Retinal pigment epithelial cell (primary cell): Measurements from ENCODE around the gene GRK4.
"Not testable (repeated sequence)": the region's sequence is repeated elsewhere in the genome, so short reads cannot be mapped to it uniquely, and the experiment has no call there.

ENCODE experiments used
- DNase-seq: peaks from one replicate; pipeline ENCODE4 v3.0.0-alpha.2; 2010; ENCODE audit warnings: low read depth
- H3K4me3 ChIP-seq: 2 replicates; pipeline ENCODE4 v1.5.1; 2011; ENCODE audit warnings: mild to moderate bottlenecking, low read length, control low read depth, moderate library complexity
- CTCF ChIP-seq: conservative IDR thresholded peaks from 2 replicates; pipeline ENCODE4 v1.5.1; 2011; ENCODE audit warnings: low read depth, low read length, control low read depth, inconsistent platforms

The GRK4 gene

GRCh38 chr4:2963175-2963965 lies at the start of gene GRK4, which contains the start of gene NOP14:
Gene GRK4, plus strand, starts transcription at chr4:2963571. Its CDS starts 500 bp downstream, at chr4:2964071.
Gene NOP14, minus strand, starts transcription at chr4:2963406. Its CDS starts 87 bp downstream, at chr4:2963319.
- TF ChIP-seq CTCF, result peak; percentile 25
- peak within 1 kb of the TSS; percentile 86 for H3K4me3 ChIP-seq
- DNase-seq, result peak; percentile 93

- H3K4me3 ChIP-seq, result no peak overlapping the region
- TF ChIP-seq CTCF, result no peak
- DNase-seq, result no peak
These were observed 48.9 kb upstream of the GRK4 start for GRCh38 chr4:2914256-2915126.

GRCh38 chr4:2915789-2916188 lies 47.6 kb upstream of the GRK4 start:
- DNase-seq, result no peak
- H3K4me3 ChIP-seq, result no peak overlapping the region
- no peak for TF ChIP-seq CTCF

- H3K4me3 ChIP-seq, DNase-seq: not testable (repeated sequence)
These were observed 46.7 kb upstream of the GRK4 start for GRCh38 chr4:2916696-2917095.

- H3K4me3 ChIP-seq, DNase-seq: not testable (repeated sequence)
These were observed 45.1 kb upstream of the GRK4 start for GRCh38 chr4:2918300-2918699.

- not testable (repeated sequence) for H3K4me3 ChIP-seq, DNase-seq
These were observed 44.7 kb upstream of the GRK4 start for GRCh38 chr4:2918714-2919113.

GRCh38 chr4:2922453-2923101 lies 40.8 kb upstream of the GRK4 start:
- not testable (repeated sequence) for DNase-seq, H3K4me3 ChIP-seq

GRCh38 chr4:2923141-2923551 lies 40.2 kb upstream of the GRK4 start:
- TF ChIP-seq CTCF, result no peak
- H3K4me3 ChIP-seq, result no peak overlapping the region
- no peak for DNase-seq
